Muscle of leg (tissue), 16 donors: ENCODE data around the gene CCDC137. TPM values are rescaled to one million over a fixed set of nuclear protein-coding genes. Genes with fewer than 3 reads are reported as not detected.
"Not testable (repeated sequence)": the region's sequence is repeated elsewhere in the genome, so short reads cannot be mapped to it uniquely, and the experiment has no call there.

ENCODE experiments used
- DNase-seq: peaks from one replicate; pipeline ENCODE4 v3.0.0; 2013
- H3K27ac ChIP-seq: one replicate; pipeline ENCODE4 v1.5.1; 2013; ENCODE audit warnings: mild to moderate bottlenecking, low read length, control low read depth
- H3K27me3 ChIP-seq: one replicate; pipeline ENCODE4 v1.6.1; 2013; ENCODE audit warnings: low read length; ENCODE audit not compliant: control insufficient read depth, insufficient read depth
- H3K36me3 ChIP-seq: one replicate; pipeline ENCODE4 v1.6.1; 2013; ENCODE audit warnings: low read length; ENCODE audit not compliant: control insufficient read depth, insufficient read depth
- H3K4me1 ChIP-seq: one replicate; pipeline ENCODE4 v1.6.1; 2013; ENCODE audit warnings: low read length; ENCODE audit not compliant: control insufficient read depth, insufficient read depth
- H3K4me3 ChIP-seq: one replicate; pipeline ENCODE4 v1.5.1; 2013; ENCODE audit warnings: low read length, control low read depth
- H3K9me3 ChIP-seq: replicated peaks from 2 replicates; pipeline ENCODE4 v1.6.1; 2013; ENCODE audit warnings: low read depth, low read length; ENCODE audit not compliant: control insufficient read depth
- WGBS: methylation state at CpG from one replicate; pipeline ENCODE4 v1.1.5; 2013; ENCODE audit warnings: missing lambda C conversion rate; ENCODE audit not compliant: insufficient coverage; 5-methylcytosine and 5-hydroxymethylcytosine counted together
- long read RNA-seq, 11 donors: transcript quantifications; one replicate each; lab custom pipeline, GENCODE V29; 2026
- polyA plus RNA-seq, 8 donors: library from polyadenylated mRNA; unstranded; fragments of 120-200 nt; gene quantifications; one replicate each; pipeline versions ENCODE4 v1.2.1 to v1.2.3, GENCODE V29; 2013; ENCODE audit warnings: inconsistent platforms in 1 of 8, low replicate concordance in 1 of 8; ENCODE audit not compliant: insufficient read length in 8 of 8, insufficient read depth in 1 of 8
- total RNA-seq: library from RNA; stranded (reverse); fragments of 120-200 nt; gene quantifications from one replicate; pipeline ENCODE4 v1.2.4, GENCODE V29; 2013

The CCDC137 gene
- 9.1 TPM for total RNA-seq
- polyA plus RNA-seq, result 10 to 100 TPM; 13.9 to 18.0 (median 15.6) TPM
- long read RNA-seq, donor 1, partial matches to known transcripts, result 0 of 5 reads
- long read RNA-seq, donor 1, other reads (novel, unspliced or antisense), result 0 of 5 reads
- long read RNA-seq, donor 2, result 0 reads
- long read RNA-seq, donor 3, transcript CCDC137-201 (6 exons, 2,468 nt), result major isoform, 5 of 53 reads
- long read RNA-seq, donor 3, partial matches to known transcripts, result 40 of 53 reads
- long read RNA-seq, donor 3, other reads (novel, unspliced or antisense), result 8 of 53 reads
- long read RNA-seq, donor 4, partial matches to known transcripts, result 6 of 6 reads
- long read RNA-seq, donor 4, other reads (novel, unspliced or antisense), result 0 of 6 reads
- long read RNA-seq, donor 5, transcript CCDC137-201 (6 exons, 2,468 nt), result major isoform, 7 of 104 reads
- long read RNA-seq, donor 5, partial matches to known transcripts, result 44 of 104 reads
- long read RNA-seq, donor 5, other reads (novel, unspliced or antisense), result 53 of 104 reads
- long read RNA-seq, donor 6, partial matches to known transcripts, result 7 of 12 reads
- long read RNA-seq, donor 6, other reads (novel, unspliced or antisense), result 0 of 12 reads
- long read RNA-seq, donor 7, partial matches to known transcripts, result 5 of 29 reads
- long read RNA-seq, donor 7, other reads (novel, unspliced or antisense), result 21 of 29 reads
- long read RNA-seq, donor 8, result 0 reads
- long read RNA-seq, donor 9, transcript CCDC137-201 (6 exons, 2,468 nt), result major isoform, 5 of 5 reads
- long read RNA-seq, donor 9, partial matches to known transcripts, result 0 of 5 reads
- long read RNA-seq, donor 9, other reads (novel, unspliced or antisense), result 0 of 5 reads
- long read RNA-seq, donor 10, partial matches to known transcripts, result 27 of 35 reads
- long read RNA-seq, donor 10, other reads (novel, unspliced or antisense), result 7 of 35 reads
- long read RNA-seq, donor 11, partial matches to known transcripts, result 0 of 3 reads
- long read RNA-seq, donor 11, other reads (novel, unspliced or antisense), result 0 of 3 reads

GRCh38 chr17:81666342-81667191, at the start of gene CCDC137, which contains the start of gene OXLD1:
Gene CCDC137 (plus strand): TSS chr17:81666737. CDS start chr17:81666767, 30 bp downstream.
Gene OXLD1 (minus strand): TSS chr17:81666605. CDS start chr17:81666577, 28 bp downstream.
- Histone ChIP-seq H3K9me3 (no peaks in the 10 kb centered on the region), H3K27ac (peak within 1 kb of the TSS; percentile 80), H3K27me3 (no peaks in the 10 kb centered on the region), H3K36me3 (peaks cover 42% of the 10 kb centered on the region), H3K4me3 (peak within 1 kb of the TSS; percentile 89), H3K4me1 (peaks cover 24% of the 10 kb centered on the region)
- WGBS, result under 1% methylated on average over 96 of the region's 96 CpGs
- peak; percentile 98 for DNase-seq

- H3K36me3 ChIP-seq, result peaks cover 69% of the 10 kb centered on the region
- WGBS, result 100% methylated on average over 4 of the region's 7 CpGs
- no peak overlapping the region for H3K4me3 ChIP-seq
- H3K27me3 ChIP-seq, result no peaks in the 10 kb centered on the region
- peaks cover 9% of the 10 kb centered on the region for H3K4me1 ChIP-seq
- H3K9me3 ChIP-seq, result no peaks in the 10 kb centered on the region
- no peak overlapping the region for H3K27ac ChIP-seq
- DNase-seq, result no peak
These were observed 49.7 kb upstream of the CCDC137 start for GRCh38 chr17:81616877-81617276.

- H3K27ac ChIP-seq, H3K9me3 ChIP-seq, DNase-seq, H3K27me3 ChIP-seq, H3K4me3 ChIP-seq, H3K4me1 ChIP-seq: not testable (repeated sequence)
- peaks cover 64% of the 10 kb centered on the region for H3K36me3 ChIP-seq
- 95% methylated on average over 16 of the region's 36 CpGs for WGBS
These were observed 48.2 kb upstream of the CCDC137 start for GRCh38 chr17:81618307-81618706.

GRCh38 chr17:81621494-81622130, 44.9 kb upstream of the CCDC137 start:
- Histone ChIP-seq H3K27me3 (no peaks in the 10 kb centered on the region), H3K36me3 (peaks cover 71% of the 10 kb centered on the region), H3K27ac (no peak overlapping the region), H3K9me3 (no peaks in the 10 kb centered on the region), H3K4me3 (no peak overlapping the region), H3K4me1 (no peaks in the 10 kb centered on the region)
- DNase-seq, result no peak
- 87% methylated on average over 7 of the region's 11 CpGs for WGBS

GRCh38 chr17:81630274-81630673, 36.3 kb upstream of the CCDC137 start:
- DNase-seq, result no peak
- Histone ChIP-seq H3K27me3 (no peaks in the 10 kb centered on the region), H3K36me3 (peaks cover 50% of the 10 kb centered on the region), H3K27ac (no peak overlapping the region), H3K4me1 (peaks cover 8% of the 10 kb centered on the region), H3K9me3 (no peaks in the 10 kb centered on the region), H3K4me3 (no peak overlapping the region)
- 86% methylated on average over 4 of the region's 8 CpGs for WGBS

GRCh38 chr17:81631482-81631881, 35.1 kb upstream of the CCDC137 start:
- Histone ChIP-seq H3K4me3 (no peak overlapping the region), H3K9me3 (no peaks in the 10 kb centered on the region), H3K36me3 (peaks cover 38% of the 10 kb centered on the region), H3K27ac (no peak overlapping the region), H3K4me1 (peaks cover 18% of the 10 kb centered on the region), H3K27me3 (no peaks in the 10 kb centered on the region)
- DNase-seq, result no peak
- 91% methylated on average over 7 of the region's 7 CpGs for WGBS

GRCh38 chr17:81635431-81635830, 31.1 kb upstream of the CCDC137 start:
- Histone ChIP-seq H3K36me3 (peaks cover 6% of the 10 kb centered on the region), H3K27ac (no peak overlapping the region), H3K27me3 (no peaks in the 10 kb centered on the region), H3K4me1 (peaks cover 23% of the 10 kb centered on the region), H3K9me3 (no peaks in the 10 kb centered on the region), H3K4me3 (no peak overlapping the region)
- DNase-seq, result no peak
- WGBS, result 90% methylated on average over 2 of the region's 5 CpGs

GRCh38 chr17:81635973-81636504, 30.5 kb upstream of the CCDC137 start:
- Histone ChIP-seq H3K27ac (peak overlapping the region; percentile 90), H3K27me3 (no peaks in the 10 kb centered on the region), H3K9me3 (no peaks in the 10 kb centered on the region), H3K36me3 (peaks cover 4% of the 10 kb centered on the region), H3K4me1 (peaks cover 23% of the 10 kb centered on the region), H3K4me3 (peak overlapping the region; percentile 96)
- DNase-seq, result no peak
- WGBS, result 6% methylated on average over 7 of the region's 18 CpGs
